Body of pancreas (tissue), 4 donors: ENCODE data around the gene HES7.

ENCODE experiments used
- POLR2A ChIP-seq, 3 donors: fragments of 450-650 bp; IDR thresholded peaks; one replicate each; pipeline ENCODE4 v1.6.1; 2016; ENCODE audit warnings: antibody characterized with exemption in 3 of 3, mild to moderate bottlenecking in 2 of 3
- TF ChIP-seq, protein P1 (sequence below), 7 experiments: fragments of 450-650 bp in 4 of 7; fragments of 200-600 bp in 3 of 7; sonication (generic) in 3 of 7; IDR thresholded peaks; one replicate each; pipeline ENCODE4 v1.5.1; 2016 to 2019; ENCODE audit warnings: antibody characterized with exemption in 7 of 7

DNA sequence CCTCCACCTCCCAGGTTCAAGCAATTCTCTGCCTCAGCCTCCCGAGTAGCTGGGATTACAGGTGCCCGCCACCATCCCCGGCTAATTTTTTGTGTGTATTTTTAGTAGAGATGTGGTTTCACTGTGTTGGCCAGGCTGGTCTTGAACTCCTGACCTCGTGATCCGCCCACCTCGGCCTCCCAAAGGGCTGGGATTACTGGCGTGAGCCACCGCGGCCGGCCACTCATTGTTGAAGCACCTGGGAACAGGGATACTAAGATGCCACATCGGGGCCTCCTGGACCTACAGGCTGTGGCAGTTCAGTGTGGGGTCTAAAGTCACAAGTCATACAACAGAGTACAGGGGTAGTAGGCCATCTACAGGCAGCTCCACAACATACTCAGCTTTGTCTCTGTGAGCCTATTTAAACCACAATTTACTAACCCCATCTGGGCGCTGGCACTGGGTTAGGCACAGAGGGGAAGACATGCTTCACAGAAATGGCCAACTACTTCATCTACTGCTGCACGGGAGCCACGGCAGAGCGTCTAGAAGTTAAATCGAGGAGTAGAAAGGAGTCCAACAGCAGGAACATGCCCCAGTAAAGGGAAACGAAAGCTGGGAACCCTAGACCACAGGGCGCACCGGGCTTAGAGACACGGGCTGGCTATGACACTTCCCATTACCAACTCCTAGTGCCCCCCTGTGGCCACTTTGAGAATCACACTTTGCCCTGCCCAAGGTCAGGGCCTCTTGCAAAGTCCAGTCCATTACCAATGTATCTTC, 34.5 kb upstream of the HES7 start:
- TF ChIP-seq, protein P1, sequence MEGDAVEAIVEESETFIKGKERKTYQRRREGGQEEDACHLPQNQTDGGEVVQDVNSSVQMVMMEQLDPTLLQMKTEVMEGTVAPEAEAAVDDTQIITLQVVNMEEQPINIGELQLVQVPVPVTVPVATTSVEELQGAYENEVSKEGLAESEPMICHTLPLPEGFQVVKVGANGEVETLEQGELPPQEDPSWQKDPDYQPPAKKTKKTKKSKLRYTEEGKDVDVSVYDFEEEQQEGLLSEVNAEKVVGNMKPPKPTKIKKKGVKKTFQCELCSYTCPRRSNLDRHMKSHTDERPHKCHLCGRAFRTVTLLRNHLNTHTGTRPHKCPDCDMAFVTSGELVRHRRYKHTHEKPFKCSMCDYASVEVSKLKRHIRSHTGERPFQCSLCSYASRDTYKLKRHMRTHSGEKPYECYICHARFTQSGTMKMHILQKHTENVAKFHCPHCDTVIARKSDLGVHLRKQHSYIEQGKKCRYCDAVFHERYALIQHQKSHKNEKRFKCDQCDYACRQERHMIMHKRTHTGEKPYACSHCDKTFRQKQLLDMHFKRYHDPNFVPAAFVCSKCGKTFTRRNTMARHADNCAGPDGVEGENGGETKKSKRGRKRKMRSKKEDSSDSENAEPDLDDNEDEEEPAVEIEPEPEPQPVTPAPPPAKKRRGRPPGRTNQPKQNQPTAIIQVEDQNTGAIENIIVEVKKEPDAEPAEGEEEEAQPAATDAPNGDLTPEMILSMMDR (IDR thresholded peaks at IDR 0.05), result peak in 4 of 7 experiments; percentile 83 to 96 (median 90)
- peak in 1 of 3 donors; percentile 45 for TF ChIP-seq POLR2A (IDR thresholded peaks at IDR 0.05)
